ENCODE results near the gene MYO5C.

DNA sequence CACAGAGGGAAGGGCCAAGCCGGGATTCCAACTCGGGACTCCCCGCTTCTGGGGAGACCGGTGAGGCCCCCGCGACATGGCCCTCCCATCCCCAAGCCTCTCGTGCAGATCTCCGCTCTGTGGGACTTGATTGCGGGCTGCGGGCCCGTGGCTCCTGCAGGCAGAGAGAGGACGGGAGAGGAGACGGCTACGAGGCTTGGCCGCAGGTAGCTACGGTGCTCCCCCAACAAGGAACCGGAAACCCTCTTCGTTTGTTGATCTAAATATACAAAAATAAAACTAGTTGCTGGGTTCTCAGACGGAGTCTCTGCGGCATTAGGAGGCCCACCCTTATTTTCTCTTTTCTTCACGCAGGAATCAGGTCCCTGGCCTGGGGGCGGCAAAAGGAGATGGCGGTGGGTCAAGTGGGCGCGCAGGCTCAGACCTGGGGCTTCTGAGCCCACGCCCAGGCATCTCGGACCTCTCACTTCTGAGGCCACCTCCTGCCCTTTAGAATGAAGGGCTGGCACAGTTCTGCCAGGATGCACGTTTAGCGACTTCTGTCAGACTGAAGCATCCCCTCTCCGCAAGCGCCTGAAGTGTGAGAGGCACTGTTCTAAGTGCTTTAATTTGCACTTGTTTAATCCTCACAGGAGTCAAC is 115.3 kb downstream of the MYO5C start:
- TF ChIP-seq TCF7L2 (IDR thresholded peaks at IDR 0.05; ENCODE audit: low read depth, low read length) (no peak), RAD51 (IDR thresholded peaks at IDR 0.05; ENCODE audit: borderline replicate concordance) (no peak), SMARCC2 (IDR thresholded peaks at IDR 0.05) (no peak), POLR2AphosphoS5 (IDR thresholded peaks at IDR 0.05; ENCODE audit: low read depth, low read length) (no peak)
- TF ChIP-seq, protein P1, sequence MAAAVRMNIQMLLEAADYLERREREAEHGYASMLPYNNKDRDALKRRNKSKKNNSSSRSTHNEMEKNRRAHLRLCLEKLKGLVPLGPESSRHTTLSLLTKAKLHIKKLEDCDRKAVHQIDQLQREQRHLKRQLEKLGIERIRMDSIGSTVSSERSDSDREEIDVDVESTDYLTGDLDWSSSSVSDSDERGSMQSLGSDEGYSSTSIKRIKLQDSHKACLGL (CRISPR knock-in tag; IDR thresholded peaks at IDR 0.05): no peak
- TF ChIP-seq, protein P2, sequence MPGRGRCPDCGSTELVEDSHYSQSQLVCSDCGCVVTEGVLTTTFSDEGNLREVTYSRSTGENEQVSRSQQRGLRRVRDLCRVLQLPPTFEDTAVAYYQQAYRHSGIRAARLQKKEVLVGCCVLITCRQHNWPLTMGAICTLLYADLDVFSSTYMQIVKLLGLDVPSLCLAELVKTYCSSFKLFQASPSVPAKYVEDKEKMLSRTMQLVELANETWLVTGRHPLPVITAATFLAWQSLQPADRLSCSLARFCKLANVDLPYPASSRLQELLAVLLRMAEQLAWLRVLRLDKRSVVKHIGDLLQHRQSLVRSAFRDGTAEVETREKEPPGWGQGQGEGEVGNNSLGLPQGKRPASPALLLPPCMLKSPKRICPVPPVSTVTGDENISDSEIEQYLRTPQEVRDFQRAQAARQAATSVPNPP (CRISPR knock-in tag; IDR thresholded peaks at IDR 0.05): no peak
